ENCODE data around the gene TRMT44.

GRCh38 chr4:8422786-8423185 lies 17.8 kb upstream of the TRMT44 start:
- TF ChIP-seq POLR2A (IDR thresholded peaks at IDR 0.05) (no peak), CTCF (IDR thresholded peaks at IDR 0.05) (no peak)
